ENCODE data around the gene FYCO1.

Gene FYCO1

DNA sequence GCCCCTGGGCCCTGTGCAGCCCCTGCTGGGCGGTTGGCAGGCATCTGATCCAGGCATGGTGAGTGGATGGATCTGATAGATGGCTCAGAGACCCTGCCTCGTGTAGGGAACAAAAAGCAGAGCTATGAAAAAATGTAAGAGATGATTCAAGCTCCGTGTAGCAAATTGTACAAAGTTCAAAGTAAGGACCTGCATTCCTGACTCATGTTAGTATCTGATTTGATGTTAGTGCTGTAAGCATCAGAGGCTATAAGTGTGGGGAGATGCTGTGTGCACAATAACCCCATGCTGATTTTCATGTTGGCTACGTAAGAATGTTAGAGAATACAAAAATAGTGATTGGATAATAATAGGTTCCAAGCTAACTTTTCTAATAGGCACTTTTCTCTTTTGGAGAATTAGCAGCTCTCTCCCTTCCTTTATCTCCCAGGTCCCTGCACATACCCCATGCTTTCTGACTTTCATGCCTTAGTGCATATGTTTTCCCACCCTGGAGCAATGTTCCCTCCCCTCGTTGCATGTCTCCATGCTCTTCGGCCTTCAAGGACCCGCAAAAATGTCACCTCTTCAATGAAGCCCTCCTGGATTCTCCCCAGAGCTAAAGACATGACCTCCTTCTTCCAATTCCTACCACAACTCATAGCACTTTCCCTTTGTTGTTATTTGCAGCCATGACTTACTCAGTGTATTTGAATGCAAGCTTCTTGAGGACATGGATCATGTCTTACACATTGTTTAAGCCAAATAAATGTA lies 107.7 kb downstream of the FYCO1 start:
- no peak for DNase-seq (ENCODE audit: low read depth in 2 of 3, low spot score in 2 of 3)

DNA sequence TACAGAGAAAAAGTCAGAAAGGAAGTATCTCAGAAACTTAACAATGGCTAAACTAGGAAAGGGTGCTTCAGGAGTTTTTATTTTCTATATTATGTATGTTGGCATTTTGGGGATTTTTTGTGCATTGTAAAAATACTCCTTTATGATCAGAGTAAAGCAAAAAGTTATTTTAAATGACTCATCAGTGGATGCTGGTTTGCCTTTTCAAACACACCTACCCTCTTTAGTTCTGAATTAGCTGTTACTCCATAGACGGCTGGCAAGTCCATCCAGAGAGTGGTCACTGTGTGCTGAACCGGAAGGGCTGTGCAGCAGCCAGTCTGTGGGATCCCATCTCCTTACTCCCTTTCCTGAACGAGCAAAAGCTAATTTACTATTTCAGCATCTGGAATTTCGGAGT lies 108.3 kb downstream of the FYCO1 start:
- no peak for DNase-seq (ENCODE audit: low read depth in 2 of 3, low spot score in 2 of 3)

DNA sequence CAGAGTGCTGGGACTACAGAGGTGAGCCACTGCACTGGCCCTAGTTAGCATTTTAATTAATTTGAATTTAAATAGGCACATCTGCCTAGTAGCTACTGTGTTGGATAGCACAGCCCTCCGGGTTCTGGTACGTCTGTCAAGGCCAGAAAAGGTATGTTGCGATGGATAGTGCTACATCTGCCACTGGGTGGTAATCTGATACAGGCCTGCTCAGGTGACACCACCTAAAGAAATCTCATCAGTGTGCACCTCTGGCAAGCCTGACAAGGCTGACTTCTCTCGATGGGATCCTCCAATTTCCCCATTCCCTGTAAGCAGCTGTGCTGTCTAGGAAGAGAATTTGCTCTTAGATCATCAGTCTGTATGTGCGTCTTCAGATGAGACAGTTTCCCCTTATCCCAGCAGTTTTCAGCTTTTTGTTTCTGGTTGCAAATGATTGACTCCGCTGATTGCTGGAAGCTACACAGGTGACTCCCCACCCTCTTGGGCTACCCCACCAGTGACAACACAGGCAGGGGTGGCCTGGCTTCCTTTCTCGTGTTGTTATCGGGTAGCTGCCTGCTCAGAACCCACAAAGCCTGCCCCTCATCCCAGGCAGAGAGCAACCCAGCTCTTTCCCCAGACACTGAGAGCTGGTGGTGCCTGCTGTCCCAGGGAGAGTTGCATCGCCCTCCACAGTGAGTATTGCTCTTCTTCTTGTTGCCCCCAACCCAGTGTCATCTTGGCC lies 109.5 kb downstream of the FYCO1 start, which contains the start of gene CCR9:
Gene CCR9 (plus strand): TSS at position 565 of the 727 bp plus-strand sequence. CDS start 8,391 bp downstream, outside the sequence.
- DNase-seq (ENCODE audit: low read depth in 2 of 3, low spot score in 2 of 3): no peak

DNA sequence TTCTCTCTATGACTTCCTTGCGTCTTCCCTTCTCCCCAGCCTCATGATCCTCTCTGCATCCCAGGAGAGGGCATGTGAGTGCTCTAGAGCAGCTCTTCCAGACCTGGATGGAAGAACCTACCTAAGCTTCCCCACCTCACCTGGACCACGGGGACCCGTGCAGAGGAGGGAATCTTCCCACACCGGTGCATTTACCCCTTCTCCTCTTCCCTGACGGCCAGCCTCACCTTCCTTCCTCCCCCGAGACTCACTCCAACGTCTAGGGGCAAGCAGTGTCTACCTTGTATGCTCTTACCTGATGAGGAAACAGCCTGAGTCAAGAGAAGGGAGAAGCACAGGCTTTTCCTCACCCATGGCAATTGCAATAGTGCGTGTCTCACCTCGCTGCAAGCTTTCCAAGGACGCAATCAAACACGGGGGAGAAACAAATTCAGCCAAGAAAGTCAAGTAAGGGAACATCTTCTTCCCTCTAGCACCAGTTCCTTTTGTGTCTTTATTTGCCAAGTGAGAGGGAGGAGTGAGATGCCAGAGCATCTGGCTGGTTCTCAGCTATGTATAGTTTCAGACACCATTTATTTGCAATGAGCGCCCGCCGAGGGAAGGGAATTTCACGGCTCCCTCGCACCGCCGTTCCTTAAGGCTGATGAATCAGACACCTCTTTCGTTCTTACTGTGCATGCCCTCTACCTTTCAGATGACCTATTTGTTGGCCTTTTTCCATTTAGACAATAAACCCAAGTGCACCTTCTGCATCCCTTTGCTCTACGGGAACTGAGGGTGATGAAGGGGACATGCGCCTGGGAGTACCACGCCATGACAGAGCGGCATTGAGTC lies 111.0 kb downstream of the FYCO1 start:
- no peak for DNase-seq (ENCODE audit: low read depth in 2 of 3, low spot score in 2 of 3)

DNA sequence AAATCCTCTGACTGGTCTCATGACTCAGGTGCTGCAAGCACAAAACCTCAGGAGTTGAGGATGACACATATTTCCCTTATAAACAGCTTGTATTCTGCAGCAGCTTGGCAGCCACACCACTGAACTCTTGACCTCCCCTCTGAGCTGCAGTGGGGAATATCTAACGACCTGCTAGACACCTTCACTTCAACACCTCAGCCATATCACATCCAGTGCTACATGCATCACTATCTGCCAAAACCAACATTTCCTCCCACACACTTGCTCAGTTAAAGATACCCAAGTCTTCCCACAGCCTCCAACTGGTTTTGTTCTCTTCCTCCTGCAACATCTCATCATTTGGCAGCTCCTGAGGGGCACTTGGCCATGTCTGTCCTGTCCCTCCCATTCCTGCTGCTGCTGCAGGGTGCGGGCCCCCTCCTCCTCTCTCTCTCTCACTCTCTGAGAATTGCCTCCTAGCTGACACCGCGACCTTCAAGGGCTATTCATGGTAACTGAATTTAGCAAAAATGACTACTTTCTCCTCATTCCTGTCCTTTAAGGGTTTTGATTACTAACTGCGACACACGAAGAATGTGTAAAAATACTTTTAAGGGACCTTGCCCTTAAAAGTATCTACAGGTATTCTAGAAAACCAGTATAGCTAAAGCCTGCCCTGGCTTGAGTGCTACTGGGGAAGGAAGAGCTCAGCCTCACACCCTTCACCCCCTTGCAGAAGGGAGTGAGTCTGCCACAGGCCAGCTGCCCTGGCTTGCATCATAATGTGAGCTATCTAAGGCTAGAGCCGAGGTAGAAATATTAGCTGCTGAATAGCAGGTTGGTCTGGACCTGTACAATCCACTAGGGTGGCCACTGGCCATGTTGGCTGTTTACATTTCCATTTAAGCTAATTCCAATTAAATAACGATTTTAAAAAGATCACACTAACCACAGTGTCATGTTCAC lies 114.3 kb downstream of the FYCO1 start:
- peak in 1 of 3 experiments; percentile 31 for DNase-seq (ENCODE audit: low read depth in 2 of 3, low spot score in 2 of 3)

DNA sequence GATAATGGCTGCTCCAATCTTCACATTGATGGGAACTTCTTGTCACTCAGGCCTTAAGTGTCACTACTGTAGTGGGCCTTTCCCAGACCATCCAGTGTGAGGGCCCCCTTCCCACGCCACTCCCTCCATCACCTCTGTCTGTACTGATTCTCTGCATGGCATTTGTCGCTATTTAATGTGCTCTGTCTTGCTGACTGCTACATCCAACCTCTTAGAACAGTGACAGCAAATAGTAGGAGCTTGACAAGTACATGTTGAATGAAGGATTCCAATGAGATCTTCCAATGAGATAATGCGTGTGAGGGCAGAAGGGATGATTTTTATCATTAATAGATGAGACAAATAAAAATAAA lies 114.9 kb downstream of the FYCO1 start:
- DNase-seq (ENCODE audit: low read depth in 2 of 3, low spot score in 2 of 3): no peak

DNA sequence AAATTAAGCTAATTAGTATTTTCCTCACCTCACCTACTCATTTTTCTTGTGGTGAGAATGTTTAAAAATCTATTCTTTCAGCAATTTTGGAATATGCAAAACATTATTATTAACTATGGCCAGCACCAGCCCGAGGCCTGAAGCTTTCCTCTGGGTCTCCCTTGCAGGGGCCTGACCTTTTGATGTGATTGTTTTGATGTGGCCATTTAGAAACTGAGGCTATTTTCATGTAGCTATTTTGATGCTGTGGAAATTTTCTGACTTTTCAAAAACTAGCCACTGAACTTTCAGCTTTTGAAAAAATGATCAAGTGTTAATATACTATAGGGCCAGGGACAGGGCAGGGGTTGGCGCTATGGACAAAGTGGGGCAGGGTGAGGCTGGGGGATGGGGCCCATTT lies 117.5 kb downstream of the FYCO1 start:
- no peak for DNase-seq (ENCODE audit: low read depth in 2 of 3, low spot score in 2 of 3)

DNA sequence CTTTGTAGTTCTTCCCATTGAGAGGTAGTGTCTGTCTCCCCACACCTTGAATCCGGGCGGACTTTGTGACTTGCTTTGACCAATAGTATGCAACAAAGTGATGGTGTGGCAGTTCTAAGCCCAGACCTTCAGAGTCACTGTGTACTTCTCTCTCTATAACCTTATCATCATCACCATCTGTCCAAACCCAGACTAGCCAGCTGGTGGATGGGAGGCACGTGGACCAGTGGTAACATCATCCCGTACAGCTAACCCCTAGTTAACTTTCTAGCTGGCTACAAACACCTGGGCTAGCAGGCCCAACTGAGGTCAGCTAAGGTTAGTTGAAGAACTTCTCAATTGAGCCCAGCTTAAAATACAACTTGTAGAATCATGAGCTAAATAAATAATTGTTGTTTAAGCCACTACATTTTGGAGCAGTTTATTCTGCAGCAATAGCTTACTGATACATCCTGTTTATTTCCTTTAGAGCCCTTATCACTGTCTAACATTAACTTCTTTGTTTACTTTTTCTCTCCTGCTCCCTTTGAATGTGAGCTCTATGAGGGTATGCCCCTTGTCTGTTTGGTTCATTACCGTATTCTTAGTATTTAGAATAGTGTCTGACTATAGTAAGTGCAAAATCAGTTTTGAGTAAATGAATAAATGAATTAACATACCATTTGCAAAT lies 120.8 kb downstream of the FYCO1 start:
- no peak for DNase-seq (ENCODE audit: low read depth in 2 of 3, low spot score in 2 of 3)

DNA sequence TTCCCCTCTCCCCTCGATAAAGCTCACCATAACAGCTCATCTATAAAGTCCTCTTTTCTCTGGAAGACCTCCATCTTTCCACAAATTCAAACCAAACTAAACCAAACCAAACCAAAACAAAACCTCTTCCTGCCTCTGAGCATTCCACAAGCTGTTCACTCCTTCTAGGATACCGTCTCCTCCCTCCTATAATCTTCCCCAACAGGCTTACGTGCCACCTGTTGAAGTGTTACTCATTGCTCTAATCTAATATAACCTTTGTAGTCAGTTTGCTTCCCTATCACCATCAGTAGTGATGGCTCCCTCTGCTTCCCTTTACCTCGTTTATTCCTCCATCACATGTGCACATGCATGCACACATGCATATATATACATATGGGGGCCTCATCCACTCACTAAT lies 122.0 kb downstream of the FYCO1 start:
- no peak for DNase-seq (ENCODE audit: low read depth in 2 of 3, low spot score in 2 of 3)

DNA sequence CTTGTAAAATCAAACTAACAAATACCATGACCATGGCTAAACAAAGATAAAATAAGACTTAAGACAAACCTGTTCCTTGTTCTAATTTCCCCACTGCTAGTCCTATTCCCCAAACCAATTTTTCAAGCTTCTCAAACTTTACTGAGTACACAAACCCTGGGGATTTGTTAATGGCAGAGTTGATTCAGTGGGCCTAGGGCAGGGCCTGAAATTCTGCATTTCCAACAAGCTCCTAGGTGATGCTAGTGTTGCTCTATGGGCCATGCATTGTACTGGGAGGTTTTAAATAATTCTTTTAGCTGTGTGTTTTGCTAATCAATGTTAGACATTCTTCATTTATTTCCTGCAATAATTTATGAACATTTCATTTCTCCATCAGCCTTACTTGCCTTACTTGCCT lies 122.6 kb downstream of the FYCO1 start:
- DNase-seq (ENCODE audit: low read depth in 2 of 3, low spot score in 2 of 3): no peak

DNA sequence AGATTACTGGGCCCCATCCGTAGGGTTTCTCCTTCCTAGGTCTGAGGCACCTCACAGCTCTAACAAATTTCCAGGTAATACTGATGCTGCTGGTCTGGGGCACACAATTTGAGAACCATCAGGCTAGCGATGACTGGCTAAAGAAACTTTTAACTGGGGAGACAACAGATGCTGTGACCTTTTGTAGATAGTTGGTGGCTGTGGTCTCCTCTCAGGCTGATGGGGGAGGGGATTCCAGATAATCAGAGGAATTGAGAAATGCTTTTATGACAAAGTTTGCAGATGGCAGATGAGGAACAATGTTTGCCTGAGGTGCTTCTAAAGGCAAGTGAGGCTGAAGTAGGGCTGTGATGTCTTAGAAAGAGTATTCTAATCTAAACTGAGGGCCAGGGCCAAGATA lies 123.1 kb downstream of the FYCO1 start:
- DNase-seq (ENCODE audit: low read depth in 2 of 3, low spot score in 2 of 3): no peak

DNA sequence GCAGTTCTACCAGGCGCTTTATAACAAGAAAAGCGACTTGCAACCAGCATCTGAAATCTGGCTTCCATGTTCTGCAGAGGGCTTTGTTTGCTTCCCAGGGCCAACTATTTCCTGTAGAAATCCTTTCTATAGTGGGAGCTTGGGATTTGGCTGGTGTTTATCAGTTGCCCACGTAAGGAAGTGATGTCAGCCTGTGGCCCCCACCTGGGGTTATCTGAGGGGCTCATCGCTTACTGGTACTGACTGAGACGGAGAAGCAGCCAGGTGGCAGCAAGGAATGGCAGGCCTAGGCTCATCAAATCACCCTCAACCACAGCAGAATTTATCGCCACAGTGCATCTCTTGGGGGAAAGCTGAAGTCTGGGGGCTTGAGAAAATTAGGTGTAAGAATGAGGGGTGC lies 123.8 kb downstream of the FYCO1 start:
- DNase-seq (ENCODE audit: low read depth in 2 of 3, low spot score in 2 of 3): no peak

DNA sequence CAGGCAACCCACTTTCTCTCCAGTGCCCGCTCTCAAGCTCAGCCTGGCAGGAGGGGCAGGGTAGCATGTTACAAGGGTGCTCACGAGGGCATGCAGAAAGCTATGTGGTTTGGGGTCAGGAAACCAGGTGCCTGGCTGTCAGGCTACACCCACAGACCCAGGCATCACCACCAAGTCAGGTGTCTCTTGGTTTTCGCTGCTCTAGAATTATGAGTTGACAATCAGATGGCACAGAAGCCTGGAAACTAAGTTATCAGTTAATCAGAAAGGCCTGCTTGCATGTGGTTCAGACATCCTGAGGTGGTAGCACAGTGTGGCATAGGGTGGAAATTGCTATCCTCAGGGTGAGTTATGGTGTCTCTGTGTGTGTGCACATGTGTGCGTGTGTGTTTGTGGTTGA lies 125.5 kb downstream of the FYCO1 start:
- DNase-seq (ENCODE audit: low read depth in 2 of 3, low spot score in 2 of 3): peak in 1 of 3 experiments; percentile 11

DNA sequence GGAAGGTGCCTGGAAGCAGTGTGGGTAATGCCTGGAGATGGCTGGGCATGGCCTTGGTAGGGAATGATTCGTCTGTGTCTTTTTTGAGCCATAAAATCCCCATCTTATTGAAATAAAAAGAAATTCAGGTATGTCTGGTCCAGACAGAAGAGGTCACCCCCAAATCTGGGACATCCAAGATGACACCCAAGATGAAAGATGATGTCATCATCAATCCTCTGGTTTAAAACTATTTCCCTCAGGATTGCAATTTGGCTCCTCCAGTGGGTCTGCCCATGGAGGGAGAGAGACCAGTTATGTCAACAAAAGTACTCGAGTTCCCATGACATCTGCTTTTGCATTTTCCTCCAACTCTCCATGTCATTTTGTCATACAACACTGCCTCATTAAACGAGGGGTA lies 126.0 kb downstream of the FYCO1 start:
- DNase-seq (ENCODE audit: low read depth in 2 of 3, low spot score in 2 of 3): no peak

DNA sequence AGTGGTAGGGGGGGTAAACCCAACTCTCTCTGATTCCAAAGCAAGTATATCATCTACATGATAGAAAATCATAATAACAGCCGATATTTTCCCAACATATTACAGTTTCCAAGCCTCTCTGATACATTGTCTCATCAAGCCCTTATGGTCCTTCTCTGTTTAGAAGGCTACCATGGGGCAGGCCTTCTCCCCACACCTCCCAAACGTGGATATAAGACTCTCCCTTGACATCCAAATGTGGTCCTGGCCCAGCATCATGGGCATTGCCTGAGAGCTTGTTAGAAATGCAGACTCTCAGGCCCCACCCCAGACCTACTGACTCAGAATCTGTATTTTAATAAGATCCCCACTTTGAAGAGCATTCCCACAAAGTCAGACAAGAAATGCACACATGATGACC lies 127.0 kb downstream of the FYCO1 start:
- DNase-seq (ENCODE audit: low read depth in 2 of 3, low spot score in 2 of 3): no peak

DNA sequence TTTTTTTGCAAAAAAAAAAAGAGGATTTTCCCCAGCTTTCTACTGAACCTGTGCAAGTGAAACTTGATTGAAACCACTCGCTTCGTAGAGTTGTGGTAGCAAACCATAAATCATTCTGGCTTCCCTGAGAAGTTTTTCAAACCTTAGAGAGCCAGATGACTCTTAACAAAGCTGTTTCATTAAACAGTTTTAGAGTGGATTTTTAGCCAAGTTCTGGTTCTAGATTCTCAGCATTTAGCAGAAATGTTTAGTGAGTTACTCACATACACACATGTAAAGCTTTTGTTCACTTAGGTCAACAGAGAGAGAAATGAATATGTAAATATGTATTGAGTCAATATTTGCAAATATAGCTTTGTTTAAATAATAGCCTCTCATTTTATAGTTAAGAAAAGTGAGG lies 127.4 kb downstream of the FYCO1 start:
- DNase-seq (ENCODE audit: low read depth in 2 of 3, low spot score in 2 of 3): no peak

Data from activated CD8-positive, alpha-beta memory T cell treated with anti-CD3 and anti-CD28 coated beads for 48 hours (primary cell).